Left ventricle myocardium inferior (tissue), 1 donor: Measurements from ENCODE around the gene PFKM. TPM values are rescaled to one million over a fixed set of nuclear protein-coding genes. Genes with fewer than 3 reads are reported as not detected.
A peak's percentile ranks its signal among the peaks of the same experiment; 100 is the strongest.

Source experiments
- DNase-seq: peaks from one replicate; pipeline ENCODE4 v3.0.0-alpha.2; 2020
- H3K27ac ChIP-seq: fragments of 200-600 bp; replicated peaks from 2 replicates; pipeline ENCODE4 v1.8.0; 2021
- H3K27me3 ChIP-seq: fragments of 200-600 bp; 2 replicates; pipeline ENCODE4 v1.8.0; 2021; ENCODE audit warnings: low read depth
- H3K36me3 ChIP-seq: fragments of 200-600 bp; 2 replicates; pipeline ENCODE4 v1.8.0; 2021
- H3K4me1 ChIP-seq: fragments of 200-600 bp; 2 replicates; pipeline ENCODE4 v1.8.0; 2021
- H3K4me3 ChIP-seq: fragments of 200-600 bp; 2 replicates; pipeline ENCODE4 v1.8.0; 2021; ENCODE audit warnings: mild to moderate bottlenecking, moderate library complexity
- H3K9me3 ChIP-seq: fragments of 200-600 bp; replicated peaks from 2 replicates; pipeline ENCODE4 v1.8.0; 2021
- CTCF ChIP-seq: fragments of 200-600 bp; IDR thresholded peaks from 2 replicates; pipeline ENCODE4 v1.8.0; 2021; ENCODE audit warnings: antibody characterized with exemption, mild to moderate bottlenecking, borderline replicate concordance
- intact Hi-C: fragments of 100-400 bp; cut with micrococcal nuclease; formaldehyde crosslinking; loops from one replicate; pipeline ENCODE4 v1.11.0; 2022
- total RNA-seq: library from RNA; stranded (reverse); fragmentation: NEBNext Ultra II Directional; extraction: Animal tissue kit (Norgen Biotek cat#: 25700); gene quantifications from one replicate; pipeline ENCODE4 v1.2.1, GENCODE V29; 2021
- donor health status: DM: no; HTN: yes; CAD: no; lungs with severe emphysema.

Gene PFKM
- total RNA-seq, 1 donor from 2014 or later = 671 TPM

GRCh38 chr12:48084066-48084465 is 35.1 kb upstream of the PFKM start:
- no peak for DNase-seq
- Histone ChIP-seq H3K9me3 (no peaks in the 10 kb centered on the region), H3K4me3 (no peak overlapping the region), H3K36me3 (peaks cover 83% of the 10 kb centered on the region), H3K27me3 (no peaks in the 10 kb centered on the region), H3K4me1 (no peaks in the 10 kb centered on the region), H3K27ac (no peak overlapping the region)
- peak; percentile 52 for TF ChIP-seq CTCF
- intact Hi-C loops = loop anchor here (5.0 kb wide), 1 partner anchor 83 kb away; no protein-coding TSS in a partner anchor

GRCh38 chr12:48084841-48085460 is 34.2 kb upstream of the PFKM start:
- H3K9me3 ChIP-seq = no peaks in the 10 kb centered on the region
- TF ChIP-seq CTCF = no peak
- no peak overlapping the region for H3K4me3 ChIP-seq
- no peaks in the 10 kb centered on the region for H3K4me1 ChIP-seq
- peaks cover 86% of the 10 kb centered on the region for H3K36me3 ChIP-seq
- no peaks in the 10 kb centered on the region for H3K27me3 ChIP-seq
- no peak overlapping the region for H3K27ac ChIP-seq
- intact Hi-C loops = loop anchor here (5.0 kb wide), 1 partner anchor 82 kb away; no protein-coding TSS in a partner anchor
- no peak for DNase-seq

GRCh38 chr12:48086327-48086726 is 32.8 kb upstream of the PFKM start:
- H3K36me3 ChIP-seq = peaks cover 87% of the 10 kb centered on the region
- H3K4me1 ChIP-seq = no peaks in the 10 kb centered on the region
- intact Hi-C loops = no loop called here
- no peaks in the 10 kb centered on the region for H3K27me3 ChIP-seq
- no peak overlapping the region for H3K27ac ChIP-seq
- no peak for TF ChIP-seq CTCF
- DNase-seq = no peak
- no peaks in the 10 kb centered on the region for H3K9me3 ChIP-seq
- no peak overlapping the region for H3K4me3 ChIP-seq

DNA sequence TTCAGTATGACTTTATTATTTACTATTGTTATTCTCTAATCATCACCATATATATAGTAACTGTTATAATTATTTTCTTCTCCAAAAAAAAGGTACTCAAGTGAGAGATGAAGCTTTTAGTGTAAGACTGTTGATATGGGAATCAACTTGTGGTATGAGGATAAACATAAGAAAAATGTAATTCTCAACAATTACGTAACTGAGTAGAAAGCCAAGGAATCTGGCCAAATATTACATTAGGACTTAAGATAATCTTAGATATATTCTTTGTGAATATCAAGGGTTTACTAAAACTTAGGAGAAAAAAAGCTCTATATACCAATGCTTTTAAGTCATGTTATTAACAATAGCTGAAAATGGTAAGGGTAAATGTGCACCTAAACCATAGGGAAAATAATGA is 26.6 kb upstream of the PFKM start:
- intact Hi-C loops = no loop called here
- Histone ChIP-seq H3K27ac (no peak overlapping the region), H3K27me3 (no peaks in the 10 kb centered on the region), H3K36me3 (peaks cover 87% of the 10 kb centered on the region), H3K4me1 (no peaks in the 10 kb centered on the region), H3K4me3 (no peak overlapping the region), H3K9me3 (no peaks in the 10 kb centered on the region)
- TF ChIP-seq CTCF = no peak
- DNase-seq = no peak

DNA sequence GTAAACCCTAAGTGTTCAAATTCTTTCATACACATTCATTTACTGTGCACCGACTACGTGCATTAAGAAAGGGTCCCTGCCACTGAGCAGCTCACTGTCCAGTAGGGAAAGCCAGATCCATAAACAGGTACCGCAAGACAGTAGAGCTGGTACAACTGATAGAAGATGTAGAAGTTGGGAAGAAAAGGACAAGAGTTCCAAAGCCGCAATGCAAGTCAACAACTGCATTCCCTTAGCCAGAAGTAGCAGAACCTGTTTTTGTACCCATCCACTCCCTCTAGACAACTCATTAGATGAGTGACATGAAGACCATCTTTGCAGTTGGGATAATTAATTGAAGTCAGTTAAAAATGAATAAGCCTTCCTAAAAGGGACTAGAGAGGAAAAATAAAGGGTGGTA is 14.6 kb upstream of the PFKM start:
- TF ChIP-seq CTCF = no peak
- peak overlapping the region; percentile 96 for H3K27ac ChIP-seq

More for the DNA sequence above, 14.6 kb upstream of the PFKM start:
- Histone ChIP-seq H3K9me3 (no peaks in the 10 kb centered on the region), H3K4me1 (peaks cover 33% of the 10 kb centered on the region), H3K4me3 (peak overlapping the region; percentile 94), H3K27me3 (no peaks in the 10 kb centered on the region), H3K36me3 (no peaks in the 10 kb centered on the region)
- no peak for DNase-seq
- intact Hi-C loops = no loop called here
